SK-N-MC (cell line): ENCODE results near the gene P4HTM.

Experiments
- DNase-seq: peaks from one replicate; pipeline ENCODE4 v3.0.0-alpha.2; 2011; ENCODE audit warnings: low read depth, low spot score
- H3K27ac ChIP-seq: fragments of 200-600 bp; sonication (generic); 2 replicates; pipeline ENCODE4 v1.5.1; 2016; ENCODE audit warnings: mixed run types
- H3K36me3 ChIP-seq: fragments of 200-600 bp; sonication (generic); 2 replicates; pipeline ENCODE4 v1.6.1; 2017; ENCODE audit warnings: antibody characterized with exemption, low read length, mixed read lengths; ENCODE audit not compliant: insufficient read depth
- H3K4me3 ChIP-seq: fragments of 200-600 bp; sonication (generic); 2 replicates; pipeline ENCODE4 v1.5.1; 2016
- H3K9ac ChIP-seq: fragments of 200-600 bp; sonication (generic); 2 replicates; pipeline ENCODE4 v1.8.0; 2017; ENCODE audit warnings: mixed run types, mixed read lengths; ENCODE audit not compliant: insufficient read length
- H3K9me3 ChIP-seq: fragments of 200-600 bp; sonication (generic); 2 replicates; pipeline ENCODE4 v1.6.1; 2017; ENCODE audit warnings: low read depth, mild to moderate bottlenecking, antibody characterized with exemption, low read length, moderate library complexity, mixed read lengths
- EZH2 ChIP-seq: fragments of 200-600 bp; sonication (generic); IDR thresholded peaks from one replicate; pipeline ENCODE4 v1.6.1; 2017; ENCODE audit warnings: antibody characterized with exemption
- FOXP2 ChIP-seq: optimal IDR thresholded peaks from 2 replicates; pipeline ENCODE3; 2011; ENCODE audit warnings: mild to moderate bottlenecking, moderate library complexity; ENCODE audit not compliant: insufficient read depth; ENCODE audit errors: extremely low read length, control extremely low read depth
- POLR2AphosphoS5 ChIP-seq: IDR thresholded peaks from 2 replicates; pipeline ENCODE4 v1.6.1; 2012; ENCODE audit warnings: mild to moderate bottlenecking, low read depth, low read length, borderline replicate concordance

Gene P4HTM

DNA sequence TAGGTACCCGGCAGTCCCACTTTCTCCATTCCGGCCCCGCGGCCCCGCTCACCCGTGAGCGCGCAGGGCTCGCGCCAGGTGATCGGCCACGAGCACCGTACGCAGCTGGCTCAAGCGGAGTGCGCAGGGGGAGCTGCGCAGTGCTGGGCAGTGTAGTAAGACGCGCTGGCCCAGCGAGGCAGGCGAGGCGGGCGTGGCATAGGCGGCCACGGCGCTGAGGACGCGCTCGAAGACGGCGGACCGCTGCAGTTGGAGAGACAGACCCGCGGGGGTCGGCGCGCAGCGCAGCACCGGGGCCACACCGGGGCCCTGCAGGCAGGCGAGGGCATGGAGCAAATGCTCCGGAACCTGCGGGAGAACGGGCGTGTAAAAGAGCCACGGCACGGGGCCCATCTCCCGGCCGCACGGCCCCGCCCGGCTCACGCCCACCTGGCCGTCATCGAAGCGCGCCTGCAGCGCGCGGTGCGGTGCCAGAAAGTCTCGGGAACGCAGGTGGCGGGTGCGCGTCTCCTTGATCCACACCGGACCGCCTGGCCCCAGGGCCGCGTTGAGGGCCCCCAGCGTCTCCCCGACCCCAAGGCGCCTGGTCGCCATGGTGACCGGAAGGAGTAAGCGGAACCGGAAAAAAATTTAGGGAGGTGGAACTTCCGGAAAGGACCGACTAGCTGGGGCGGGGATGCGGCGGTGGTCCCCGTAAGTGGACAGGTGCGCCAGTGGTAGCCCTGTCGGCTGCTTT lies 28.1 kb downstream of the P4HTM start, which contains the start of gene DALRD3:
Gene DALRD3, minus strand, starts transcription at position 610 of the 736 bp plus-strand sequence. Its CDS starts 16 bp downstream, at position 594.
- Histone ChIP-seq H3K4me3 (peak within 1 kb of the TSS; percentile 80), H3K36me3 (no peaks in the 10 kb centered on the region), H3K9me3 (no peaks in the 10 kb centered on the region), H3K27ac (no peak within 1 kb of the TSS), H3K9ac (peak within 1 kb of the TSS; percentile 53)
- no peak for DNase-seq
- TF ChIP-seq EZH2 (no peak), POLR2AphosphoS5 (peak; percentile 60)

DNA sequence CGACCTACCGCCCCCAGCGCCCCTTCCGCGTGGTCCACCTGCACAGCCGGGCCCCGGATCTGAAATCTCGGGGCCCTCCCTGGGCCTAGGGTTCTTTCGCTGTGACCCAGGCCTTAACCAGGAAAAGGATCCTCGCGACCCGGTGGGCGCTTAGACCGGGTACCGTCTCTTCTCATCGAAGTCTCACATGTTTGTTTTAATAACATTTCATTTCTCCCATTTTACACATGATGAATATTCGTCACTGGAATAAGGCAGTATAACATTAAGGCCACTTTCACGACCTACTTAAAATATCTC lies 28.6 kb downstream of the P4HTM start:
- H3K27ac ChIP-seq, result no peak overlapping the region
- peak overlapping the region; percentile 53 for H3K9ac ChIP-seq
- DNase-seq, result no peak
- no peaks in the 10 kb centered on the region; the same call in 1 of the 2 replicates for H3K36me3 ChIP-seq
- peak overlapping the region; percentile 80 for H3K4me3 ChIP-seq
- TF ChIP-seq EZH2 (no peak), FOXP2 (no peak), POLR2AphosphoS5 (no peak)
- no peaks in the 10 kb centered on the region for H3K9me3 ChIP-seq

DNA sequence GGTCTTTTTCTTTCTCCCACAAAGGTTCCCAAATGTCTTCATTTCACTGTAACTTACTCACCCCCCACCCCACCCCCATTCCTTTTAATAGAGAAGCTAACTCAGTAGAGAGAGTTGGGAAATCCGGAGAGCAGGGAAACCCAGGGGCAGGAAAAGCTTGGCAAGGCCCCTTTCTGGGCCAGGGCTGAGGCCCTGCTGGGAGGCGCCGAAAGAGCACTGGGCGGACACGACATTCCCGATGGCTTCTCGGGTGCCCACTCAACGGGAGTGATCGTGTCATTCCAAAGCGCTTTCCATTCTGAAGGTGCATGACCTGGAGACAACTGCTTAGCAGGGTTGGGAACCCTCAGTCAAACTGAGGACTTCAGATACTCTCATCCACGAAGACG lies 29.9 kb downstream of the P4HTM start:
- no peak for DNase-seq
- H3K9ac ChIP-seq, result no peak overlapping the region

DNA sequence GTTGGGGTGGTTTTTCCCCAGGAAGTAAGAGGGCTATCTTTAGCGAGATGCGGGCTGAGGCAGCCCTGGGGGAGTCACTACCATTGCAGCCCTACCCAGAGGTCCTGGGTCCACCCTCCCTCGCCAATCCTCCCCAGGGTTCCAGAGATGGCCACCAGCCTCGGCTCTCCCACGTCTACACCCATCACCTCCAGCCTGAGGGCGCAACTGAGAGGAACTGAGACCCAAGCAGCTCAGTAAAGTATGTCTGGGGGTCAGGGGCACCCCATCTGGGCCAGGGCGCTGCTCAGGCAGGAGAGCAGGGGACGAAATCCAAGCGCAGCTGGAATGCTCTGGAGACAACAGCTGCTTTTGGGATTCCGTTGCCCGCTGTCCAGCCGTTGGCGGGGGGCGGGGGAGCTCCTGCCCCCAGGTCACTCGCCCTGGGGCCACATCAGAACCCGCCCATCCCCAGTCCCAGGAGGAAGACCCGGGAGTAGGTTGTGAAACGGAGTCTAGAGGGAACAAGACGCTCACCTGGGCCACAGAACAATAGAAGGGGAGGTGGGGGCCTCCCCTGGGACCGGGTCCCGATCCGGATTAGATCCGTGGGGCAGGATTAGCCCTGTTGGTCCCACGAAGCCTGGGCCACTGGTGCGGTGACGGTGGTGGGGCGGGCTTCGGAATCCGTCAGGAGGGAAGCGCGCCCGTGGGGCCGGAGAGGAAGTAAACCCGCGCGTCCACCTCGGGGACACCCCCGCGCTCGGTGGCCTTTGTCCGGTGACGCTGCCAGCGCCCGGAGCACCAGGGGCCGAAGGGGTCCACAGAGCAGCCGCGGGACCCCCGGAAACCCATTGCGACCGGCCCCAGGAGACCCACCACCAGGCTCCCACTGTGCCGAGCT lies 30.5 kb downstream of the P4HTM start:
- DNase-seq, result no peak
- Histone ChIP-seq H3K27ac (no peak overlapping the region), H3K36me3 (peaks cover 17% of the 10 kb centered on the region; the same call in 1 of the 2 replicates), H3K9me3 (no peaks in the 10 kb centered on the region), H3K4me3 (peak overlapping the region; percentile 86), H3K9ac (peak overlapping the region; percentile 78)
- TF ChIP-seq FOXP2 (no peak), POLR2AphosphoS5 (no peak), EZH2 (no peak)

More for the DNA sequence above, 29.9 kb downstream of the P4HTM start:
- H3K36me3 ChIP-seq, result peaks cover 12% of the 10 kb centered on the region; the same call in 1 of the 2 replicates
- H3K27ac ChIP-seq, result no peak overlapping the region
- peak overlapping the region; percentile 86 for H3K4me3 ChIP-seq
- H3K9me3 ChIP-seq, result no peaks in the 10 kb centered on the region
- no peak for TF ChIP-seq POLR2AphosphoS5
- TF ChIP-seq FOXP2, result no peak
- TF ChIP-seq EZH2, result no peak

DNA sequence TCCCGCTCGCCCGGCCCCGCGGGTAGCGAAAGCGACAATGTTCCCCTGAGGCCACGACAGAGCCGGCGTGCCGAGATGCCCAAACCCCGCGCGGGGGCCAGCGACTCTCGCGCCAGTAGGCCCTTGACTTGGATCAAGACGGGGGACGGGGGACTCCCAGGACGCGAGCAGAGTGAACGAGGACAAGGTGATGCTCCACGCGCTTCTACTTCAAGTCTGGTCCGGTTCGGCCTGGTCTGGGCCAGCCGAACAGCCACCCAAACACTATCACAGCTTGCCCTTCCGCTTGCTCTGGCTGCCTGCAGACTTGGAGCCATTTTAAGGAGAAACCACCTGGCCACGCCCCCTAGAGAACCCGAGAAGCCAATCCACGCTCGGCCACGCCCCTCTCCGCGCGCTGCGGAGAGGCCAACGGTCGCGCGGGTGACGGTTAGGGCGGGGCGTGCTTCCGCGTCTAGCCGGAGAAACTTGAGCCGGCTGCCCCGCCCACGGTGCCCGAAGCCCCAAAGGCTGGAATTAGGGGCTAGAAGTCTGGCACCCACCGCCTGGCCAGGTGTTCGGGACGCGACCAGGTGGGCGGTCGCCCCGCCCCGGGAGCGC lies 31.3 kb downstream of the P4HTM start:
- H3K36me3 ChIP-seq, result peaks cover 24% of the 10 kb centered on the region; the same call in 1 of the 2 replicates
- TF ChIP-seq POLR2AphosphoS5 (peak; percentile 100), EZH2 (no peak), FOXP2 (no peak)
- H3K27ac ChIP-seq, result peak overlapping the region; percentile 85
- H3K4me3 ChIP-seq, result peak overlapping the region; percentile 86
- H3K9ac ChIP-seq, result peak overlapping the region; percentile 94
- DNase-seq, result peak; percentile 73
- H3K9me3 ChIP-seq, result no peaks in the 10 kb centered on the region

DNA sequence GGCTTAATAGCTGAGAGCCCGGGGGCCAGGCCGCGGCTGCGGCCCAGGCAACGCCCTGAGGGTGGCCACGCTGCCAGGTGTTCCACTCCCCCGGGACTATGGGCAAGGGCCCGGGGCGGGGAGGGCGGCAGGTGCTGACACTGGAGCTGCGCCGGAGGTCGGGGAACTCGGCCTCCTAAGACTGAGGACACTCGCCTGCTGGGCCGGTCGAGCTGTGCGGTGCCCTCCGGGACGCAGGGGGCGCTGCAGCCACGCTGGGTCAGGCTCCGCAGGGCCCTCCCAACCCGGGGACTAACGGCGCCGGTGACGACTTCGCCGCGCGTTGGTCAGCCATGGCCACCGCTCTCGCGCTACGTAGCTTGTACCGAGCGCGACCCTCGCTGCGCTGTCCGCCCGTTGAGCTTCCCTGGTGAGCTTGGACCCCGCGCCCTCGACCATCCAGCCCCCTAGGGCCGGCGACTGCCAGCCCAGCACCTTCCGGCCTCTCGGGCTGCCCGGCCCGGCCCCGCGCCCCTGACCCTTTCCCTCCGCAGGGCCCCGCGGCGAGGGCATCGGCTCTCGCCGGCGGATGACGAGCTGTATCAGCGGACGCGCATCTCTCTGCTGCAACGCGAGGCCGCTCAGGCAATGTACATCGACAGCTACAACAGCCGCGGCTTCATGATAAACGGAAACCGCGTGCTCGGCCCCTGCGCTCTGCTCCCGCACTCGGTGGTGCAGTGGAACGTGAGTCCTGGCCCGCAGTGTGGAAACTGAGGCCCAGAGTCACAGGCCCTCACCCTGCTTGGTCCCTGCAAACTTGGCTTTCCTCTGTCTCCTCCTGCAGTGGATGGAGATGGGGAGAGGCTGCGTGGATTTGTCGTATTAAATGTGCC lies 32.0 kb downstream of the P4HTM start, which contains the start of gene NDUFAF3:
Gene NDUFAF3, plus strand, starts transcription at position 309 of the 875 bp plus-strand sequence. Its CDS starts 24 bp downstream, at position 333.
- peak within 1 kb of the TSS; percentile 85 for H3K27ac ChIP-seq
- H3K9ac ChIP-seq, result peak within 1 kb of the TSS; percentile 94
- H3K4me3 ChIP-seq, result peak within 1 kb of the TSS; percentile 86
- no peak for TF ChIP-seq EZH2
- TF ChIP-seq POLR2AphosphoS5, result peak; percentile 52; the same call in 1 of the 2 replicates
- peak; percentile 10 for TF ChIP-seq FOXP2
- H3K36me3 ChIP-seq, result peaks cover 30% of the 10 kb centered on the region; the same call in 1 of the 2 replicates
- no peaks in the 10 kb centered on the region for H3K9me3 ChIP-seq
- DNase-seq, result no peak

DNA sequence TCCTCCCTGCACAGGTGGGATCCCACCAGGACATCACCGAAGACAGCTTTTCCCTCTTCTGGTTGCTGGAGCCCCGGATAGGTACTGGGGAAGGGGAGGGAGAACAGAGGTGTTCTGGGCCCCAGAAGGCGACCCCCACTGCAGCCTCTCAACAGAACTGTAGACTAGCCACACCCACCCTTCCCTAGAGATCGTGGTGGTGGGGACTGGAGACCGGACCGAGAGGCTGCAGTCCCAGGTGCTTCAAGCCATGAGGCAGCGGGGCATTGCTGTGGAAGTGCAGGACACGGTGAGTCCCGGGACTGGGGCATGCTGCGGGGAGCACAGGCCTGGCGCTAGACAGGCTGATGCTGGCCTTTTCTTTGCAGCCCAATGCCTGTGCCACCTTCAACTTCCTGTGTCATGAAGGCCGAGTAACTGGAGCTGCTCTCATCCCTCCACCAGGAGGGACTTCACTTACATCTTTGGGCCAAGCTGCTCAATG lies 32.7 kb downstream of the P4HTM start:
- Histone ChIP-seq H3K36me3 (peaks cover 33% of the 10 kb centered on the region; the same call in 1 of the 2 replicates), H3K9me3 (no peaks in the 10 kb centered on the region), H3K9ac (peak overlapping the region; percentile 94), H3K27ac (no peak overlapping the region), H3K4me3 (peak overlapping the region; percentile 86)
- DNase-seq, result no peak
- TF ChIP-seq POLR2AphosphoS5 (no peak), FOXP2 (no peak), EZH2 (no peak)
